IPS-15b (cell line): ENCODE measurements around the gene SAMD11.

Experiments used
- H3K27me3 ChIP-seq: one replicate; pipeline ENCODE4 v1.6.1; 2013; ENCODE audit warnings: low read length; ENCODE audit not compliant: control insufficient read depth, insufficient read depth
- H3K36me3 ChIP-seq: one replicate; pipeline ENCODE4 v1.6.1; 2013; ENCODE audit warnings: low read length; ENCODE audit not compliant: control insufficient read depth, insufficient read depth
- H3K4me1 ChIP-seq: one replicate; pipeline ENCODE4 v1.6.1; 2013; ENCODE audit warnings: mild to moderate bottlenecking, low read length; ENCODE audit not compliant: control insufficient read depth, insufficient read depth
- H3K4me3 ChIP-seq: one replicate; pipeline ENCODE4 v1.5.1; 2013; ENCODE audit warnings: low read depth, low read length
- H3K9ac ChIP-seq: one replicate; pipeline ENCODE4 v1.6.1; 2013; ENCODE audit warnings: low read depth, mild to moderate bottlenecking, low read length
- H3K9me3 ChIP-seq: one replicate; pipeline ENCODE4 v1.6.1; 2013; ENCODE audit warnings: mild to moderate bottlenecking, low read length; ENCODE audit not compliant: control insufficient read depth, insufficient read depth

The SAMD11 gene

DNA sequence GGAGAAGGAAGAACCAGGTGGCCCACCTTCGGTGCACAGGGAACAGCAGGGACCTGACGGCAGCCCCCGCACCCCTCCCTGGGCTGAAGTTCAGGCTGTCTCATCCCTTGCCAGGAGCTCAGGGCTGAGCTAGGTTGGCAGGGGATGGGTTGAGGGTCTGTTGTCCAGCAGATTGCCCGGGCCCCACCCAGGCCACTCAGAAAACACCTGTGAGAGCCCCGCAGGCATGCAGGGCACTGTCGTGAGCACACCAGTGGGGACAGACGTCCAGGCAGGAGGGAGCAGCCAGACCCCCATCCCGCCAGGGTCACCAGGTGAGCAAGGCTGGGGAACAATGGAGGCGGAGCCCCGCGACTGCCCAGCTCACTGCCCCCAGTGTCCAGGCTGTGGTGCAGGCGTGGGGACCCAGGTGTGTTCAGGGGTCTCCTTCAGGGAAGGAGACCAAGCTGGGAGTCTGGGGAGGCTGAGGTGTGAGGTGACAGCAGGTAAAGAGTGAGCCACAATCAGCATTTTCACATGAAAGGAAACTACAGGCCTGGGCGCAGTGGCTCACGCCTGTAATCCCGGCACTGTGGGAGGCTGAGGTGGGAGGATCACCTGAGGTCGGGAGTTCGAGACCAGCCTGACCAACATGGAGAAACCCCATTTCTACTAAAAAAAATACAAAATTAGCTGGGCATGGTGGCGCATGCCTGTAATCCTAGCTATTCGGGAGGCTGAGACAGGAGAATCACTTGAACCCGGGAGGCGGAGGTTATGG is 9.4 kb upstream of the SAMD11 start:
- Histone ChIP-seq H3K4me1 (no peaks in the 10 kb centered on the region), H3K27me3 (peaks cover 82% of the 10 kb centered on the region), H3K4me3 (no peak overlapping the region)

GRCh38 chr1:914891-915280 is 8.8 kb upstream of the SAMD11 start:
- Histone ChIP-seq H3K36me3 (no peaks in the 10 kb centered on the region), H3K9me3 (no peaks in the 10 kb centered on the region), H3K27me3 (peaks cover 88% of the 10 kb centered on the region), H3K9ac (no peak overlapping the region), H3K4me3 (no peak overlapping the region), H3K4me1 (no peaks in the 10 kb centered on the region)

More for the DNA sequence above, 9.4 kb upstream of the SAMD11 start:
- Histone ChIP-seq H3K9ac (no peak overlapping the region), H3K9me3 (no peaks in the 10 kb centered on the region), H3K36me3 (no peaks in the 10 kb centered on the region)

- Histone ChIP-seq H3K36me3 (no peaks in the 10 kb centered on the region), H3K9ac (no peak overlapping the region), H3K4me3 (no peak overlapping the region), H3K4me1 (no peaks in the 10 kb centered on the region), H3K9me3 (no peaks in the 10 kb centered on the region), H3K27me3 (peaks cover 90% of the 10 kb centered on the region)
Observed at GRCh38 chr1:915295-916172, 8.2 kb upstream of the SAMD11 start.

GRCh38 chr1:916173-917075 is 7.3 kb upstream of the SAMD11 start:
- peaks cover 2% of the 10 kb centered on the region for H3K4me1 ChIP-seq
- H3K9me3 ChIP-seq = no peaks in the 10 kb centered on the region
- no peaks in the 10 kb centered on the region for H3K36me3 ChIP-seq
- H3K27me3 ChIP-seq = peaks cover 89% of the 10 kb centered on the region
- no peak overlapping the region for H3K9ac ChIP-seq
- H3K4me3 ChIP-seq = no peak overlapping the region

GRCh38 chr1:917076-917459 is 6.7 kb upstream of the SAMD11 start:
- H3K9ac ChIP-seq = no peak overlapping the region
- no peak overlapping the region for H3K4me3 ChIP-seq
- H3K36me3 ChIP-seq = no peaks in the 10 kb centered on the region
- H3K4me1 ChIP-seq = peaks cover 4% of the 10 kb centered on the region
- H3K27me3 ChIP-seq = peaks cover 89% of the 10 kb centered on the region
- no peaks in the 10 kb centered on the region for H3K9me3 ChIP-seq

DNA sequence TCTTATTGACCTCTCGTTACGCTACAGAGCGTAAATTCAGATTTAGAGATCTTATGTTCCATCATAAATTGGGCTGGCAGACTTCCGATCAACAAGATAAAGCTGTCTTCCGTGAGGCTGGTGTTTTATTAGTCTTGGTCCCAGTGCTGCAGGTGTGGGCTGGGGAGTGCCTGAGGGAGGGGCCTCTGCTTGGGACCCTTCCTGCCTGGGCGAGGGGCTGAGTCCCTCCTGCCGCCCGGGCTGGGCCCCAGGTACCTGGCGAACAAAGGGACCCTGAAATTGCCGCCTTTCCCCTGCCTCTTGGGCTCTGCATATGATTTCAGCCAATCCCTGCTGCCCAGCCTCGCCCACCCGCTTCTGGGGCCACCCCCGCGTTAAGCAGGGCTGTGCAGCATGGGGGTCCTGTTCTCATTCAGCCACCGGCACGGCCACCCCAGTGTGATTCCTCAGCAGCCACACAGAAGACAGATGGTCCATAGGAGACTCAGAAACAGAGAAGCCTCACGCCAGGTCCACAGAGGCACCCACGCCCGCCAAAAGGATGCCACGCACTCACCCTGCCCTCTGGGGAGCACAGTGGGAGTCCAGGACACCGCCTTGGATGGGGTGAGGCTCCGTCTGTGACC is 6.1 kb upstream of the SAMD11 start:
- Histone ChIP-seq H3K9ac (no peak overlapping the region), H3K36me3 (no peaks in the 10 kb centered on the region), H3K9me3 (no peaks in the 10 kb centered on the region), H3K4me1 (peaks cover 4% of the 10 kb centered on the region), H3K4me3 (no peak overlapping the region), H3K27me3 (peaks cover 89% of the 10 kb centered on the region)

DNA sequence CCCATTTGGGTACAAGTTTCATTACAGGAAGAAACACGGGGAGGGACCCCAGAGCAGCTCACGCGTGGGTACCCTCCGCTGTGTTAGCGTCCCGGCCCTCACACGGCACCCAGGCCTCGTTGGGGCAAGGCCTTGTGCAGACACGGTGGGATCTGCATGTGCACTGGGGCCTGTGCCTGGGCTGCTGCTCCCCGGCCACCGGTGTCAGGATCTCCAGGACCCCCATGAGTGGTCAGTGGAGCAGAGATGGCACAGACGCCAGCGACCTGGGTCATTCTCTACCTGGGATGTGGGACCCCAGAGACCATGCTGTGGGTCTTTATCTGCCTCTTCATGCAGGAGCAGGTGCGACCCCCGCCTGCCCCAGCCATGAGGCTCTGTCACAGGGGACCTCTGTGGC is 5.4 kb upstream of the SAMD11 start:
- H3K27me3 ChIP-seq = peaks cover 90% of the 10 kb centered on the region
- H3K9me3 ChIP-seq = no peaks in the 10 kb centered on the region
- no peaks in the 10 kb centered on the region for H3K36me3 ChIP-seq
- no peak overlapping the region for H3K9ac ChIP-seq
- peaks cover 4% of the 10 kb centered on the region for H3K4me1 ChIP-seq
- H3K4me3 ChIP-seq = no peak overlapping the region

- Histone ChIP-seq H3K27me3 (peaks cover 88% of the 10 kb centered on the region), H3K9me3 (no peaks in the 10 kb centered on the region), H3K9ac (no peak overlapping the region), H3K4me3 (no peak overlapping the region), H3K36me3 (no peaks in the 10 kb centered on the region), H3K4me1 (peaks cover 4% of the 10 kb centered on the region)
Observed at GRCh38 chr1:918843-919242, 4.9 kb upstream of the SAMD11 start.

DNA sequence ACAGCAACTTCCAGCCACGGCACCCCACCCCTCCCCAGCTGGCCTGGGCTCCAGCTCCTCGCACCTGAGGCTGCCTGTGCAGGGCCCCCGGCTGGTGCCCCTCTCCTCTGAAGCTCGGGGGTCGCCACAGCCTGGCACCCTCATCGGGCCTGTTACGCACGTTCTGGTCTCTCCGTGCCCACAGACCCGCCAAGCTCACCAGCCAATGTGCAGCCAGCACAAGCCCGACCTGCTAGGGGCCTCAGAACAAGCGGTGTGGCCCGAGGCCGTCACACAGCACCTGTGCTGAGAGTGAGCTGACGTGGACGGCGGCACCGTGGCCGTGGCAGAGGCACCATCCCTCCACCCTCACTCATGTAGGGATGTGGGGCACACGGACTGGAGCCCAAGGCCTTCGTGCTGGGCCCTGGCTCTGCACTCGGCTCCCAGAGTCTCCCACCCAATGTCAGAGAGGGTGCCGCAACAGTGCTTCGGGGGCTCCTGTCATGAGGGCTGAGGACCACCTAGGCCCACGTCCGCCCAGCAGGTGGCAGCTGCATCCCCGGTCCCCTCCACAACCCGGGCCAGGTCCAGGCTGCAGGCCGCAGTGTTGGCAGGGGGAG is 4.4 kb upstream of the SAMD11 start:
- H3K9ac ChIP-seq = no peak overlapping the region
- no peaks in the 10 kb centered on the region for H3K9me3 ChIP-seq
- H3K27me3 ChIP-seq = peaks cover 84% of the 10 kb centered on the region
- H3K36me3 ChIP-seq = no peaks in the 10 kb centered on the region
- H3K4me3 ChIP-seq = no peak overlapping the region
- peaks cover 4% of the 10 kb centered on the region for H3K4me1 ChIP-seq

- H3K9ac ChIP-seq = no peak overlapping the region
- no peaks in the 10 kb centered on the region for H3K9me3 ChIP-seq
- no peak overlapping the region for H3K4me3 ChIP-seq
- no peaks in the 10 kb centered on the region for H3K36me3 ChIP-seq
- peaks cover 4% of the 10 kb centered on the region for H3K4me1 ChIP-seq
- H3K27me3 ChIP-seq = peaks cover 83% of the 10 kb centered on the region
Observed at GRCh38 chr1:920010-920409, 3.7 kb upstream of the SAMD11 start.

- peaks cover 79% of the 10 kb centered on the region for H3K27me3 ChIP-seq
- H3K36me3 ChIP-seq = no peaks in the 10 kb centered on the region
- H3K9me3 ChIP-seq = no peaks in the 10 kb centered on the region
- no peak overlapping the region for H3K4me3 ChIP-seq
- peaks cover 4% of the 10 kb centered on the region for H3K4me1 ChIP-seq
- H3K9ac ChIP-seq = no peak overlapping the region
Observed at GRCh38 chr1:920521-920920, 3.2 kb upstream of the SAMD11 start.
